Naive thymus-derived CD4-positive, alpha-beta T cell (primary cell): ENCODE results near the gene CD276. TPM values are rescaled to one million over a fixed set of nuclear protein-coding genes. Genes with fewer than 3 reads are reported as not detected.

Source experiments
- ATAC-seq: fragments of 150-1000 bp; cut with Tn5 transposase; 2 replicates; pipeline ENCODE4 v1.10.0; 2021; ENCODE audit warnings: mild to moderate bottlenecking, moderate library complexity
- CTCF ChIA-PET: fragments of 350-600 bp; sonication (Branson Sonifier 250); formaldehyde crosslinking; loops from one replicate; lab custom pipeline; 2021; ENCODE audit warnings: antibody characterized with exemption; lab: Charles Lee
- POLR2A ChIA-PET: fragments of 350-600 bp; sonication (Branson Sonifier 250); formaldehyde crosslinking; loops from one replicate; lab custom pipeline; 2021; ENCODE audit warnings: antibody characterized with exemption, inconsistent platforms; lab: Charles Lee
- DNase-seq, 9 donors: peaks; one replicate each; pipeline versions ENCODE4 v3.0.0 to v3.0.0-alpha.2; 2020 to 2022; ENCODE audit warnings: mixed read lengths in 1 of 9
- H3K27ac ChIP-seq: one replicate; pipeline ENCODE4 v1.7.0; 2013; ENCODE audit warnings: mild to moderate bottlenecking, low read depth, low read length, moderate library complexity
- H3K27me3 ChIP-seq, 2 donors: one replicate each; pipeline ENCODE4 v1.7.0; 2013; ENCODE audit warnings: low read length in 2 of 2, mild to moderate bottlenecking in 2 of 2, moderate library complexity in 2 of 2; ENCODE audit not compliant: control insufficient read depth in 2 of 2, insufficient read depth in 2 of 2
- H3K36me3 ChIP-seq, 3 experiments: 1 replicate in 2 of 3; 2 replicates in 1 of 3; pipeline ENCODE4 v1.7.0; 2013; ENCODE audit warnings: low read length in 3 of 3, mild to moderate bottlenecking in 3 of 3, moderate library complexity in 1 of 3; ENCODE audit not compliant: insufficient read depth in 3 of 3, control insufficient read depth in 2 of 3
- H3K4me1 ChIP-seq, 2 donors: one replicate each; pipeline ENCODE4 v1.7.0; 2013; ENCODE audit warnings: low read length in 2 of 2, mild to moderate bottlenecking in 2 of 2, moderate library complexity in 1 of 2; ENCODE audit not compliant: control insufficient read depth in 2 of 2, insufficient read depth in 2 of 2
- H3K4me3 ChIP-seq: 2 replicates; pipeline ENCODE4 v1.7.0; 2013; ENCODE audit warnings: mild to moderate bottlenecking, low read length
- H3K9me3 ChIP-seq, 3 experiments: 1 replicate in 2 of 3; 2 replicates in 1 of 3; pipeline ENCODE4 v1.7.0; 2013; ENCODE audit warnings: low read length in 3 of 3; ENCODE audit not compliant: control insufficient read depth in 2 of 3
- H3K27ac Mint-ChIP-seq, 9 donors: one replicate each; pipeline ENCODE4 v1.8.0; 2020 to 2022; ENCODE audit warnings: mixed read lengths in 9 of 9, mild to moderate bottlenecking in 8 of 9, moderate library complexity in 5 of 9, inconsistent platforms in 2 of 9
- H3K27me3 Mint-ChIP-seq, 5 donors: one replicate each; pipeline ENCODE4 v1.8.0; 2021 to 2022; ENCODE audit warnings: mixed read lengths in 5 of 5, mild to moderate bottlenecking in 1 of 5
- H3K36me3 Mint-ChIP-seq, 5 donors: one replicate each; pipeline ENCODE4 v1.8.0; 2020 to 2022; ENCODE audit warnings: mixed read lengths in 5 of 5, mild to moderate bottlenecking in 3 of 5, inconsistent platforms in 1 of 5
- H3K4me1 Mint-ChIP-seq, 7 donors: one replicate each; pipeline ENCODE4 v1.8.0; 2020 to 2022; ENCODE audit warnings: mixed read lengths in 7 of 7, mild to moderate bottlenecking in 3 of 7, inconsistent platforms in 1 of 7
- H3K4me3 Mint-ChIP-seq, 10 donors: one replicate each; pipeline ENCODE4 v1.8.0; 2020 to 2022; ENCODE audit warnings: mild to moderate bottlenecking in 10 of 10, mixed read lengths in 10 of 10, moderate library complexity in 6 of 10, inconsistent platforms in 2 of 10
- H3K9me3 Mint-ChIP-seq, 11 donors: one replicate each; pipeline ENCODE4 v1.8.0; 2020 to 2022; ENCODE audit warnings: mixed read lengths in 11 of 11, mild to moderate bottlenecking in 4 of 11, inconsistent platforms in 1 of 11, moderate library complexity in 1 of 11
- intact Hi-C, 2 donors: fragments of 100-400 bp; cut with micrococcal nuclease; formaldehyde crosslinking; loops; one replicate each; pipeline ENCODE4 v1.15.1; 2023
- polyA plus RNA-seq, 2 donors: library from polyadenylated mRNA; unstranded; fragments of 300-500 nt; fragmentation: Illumina TruSeq; gene quantifications; one replicate each; pipeline ENCODE4 v1.2.3, GENCODE V29; 2021
- total RNA-seq, 6 experiments: library from RNA in 5 of 6; stranded (reverse) in 5 of 6; gene quantifications; 1 replicate in 5 of 6; 2 replicates in 1 of 6; pipeline ENCODE4 v1.2.3 and lab custom pipeline; 2021 to 2026

CD276 gene
- total and polyA plus RNA-seq, 7 experiments from 2014 or later, result 0.76 to 2.7 (median 1.9) TPM; not detected in 4

DNA sequence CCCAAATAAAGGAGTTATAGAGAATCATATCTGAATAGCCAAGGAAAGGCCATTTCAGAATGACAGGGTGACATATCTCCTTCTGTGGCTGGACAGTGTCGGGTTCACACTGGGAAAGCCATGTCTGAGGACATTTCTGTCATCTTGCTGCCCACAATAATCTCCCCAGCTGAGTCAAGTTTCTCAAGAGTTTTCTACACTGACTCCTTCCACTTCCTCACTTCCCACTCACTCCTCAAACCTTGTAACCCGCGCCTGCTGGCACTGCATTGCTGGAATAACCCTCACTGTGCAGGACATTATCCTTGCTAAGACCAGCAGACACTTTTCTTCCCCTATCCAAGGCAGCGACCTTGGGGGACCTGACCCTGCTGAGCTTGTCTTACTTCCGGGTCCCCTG is 74.3 kb downstream of the CD276 start:
- intact Hi-C loops, result no loop called here
- H3K27me3 Mint-ChIP-seq, result peaks cover 28 to 35% (median 33%) of the 10 kb centered on the region in 5 donors
- no peaks in the 10 kb centered on the region for H3K36me3 ChIP-seq
- POLR2A ChIA-PET, result no interaction called here
- H3K4me3 Mint-ChIP-seq, result no peak overlapping the region
- H3K36me3 Mint-ChIP-seq, result peaks cover 0 to 5% (median 0%) of the 10 kb centered on the region in 5 donors
- no peak for ATAC-seq
- no peak for DNase-seq
- peaks cover 0 to 4% (median 0%) of the 10 kb centered on the region in 7 donors for H3K4me1 Mint-ChIP-seq
- H3K27ac Mint-ChIP-seq, result no peak overlapping the region
- H3K4me1 ChIP-seq, result no peaks in the 10 kb centered on the region
- no peaks in the 10 kb centered on the region for H3K9me3 ChIP-seq
- peaks cover 0 to 3% (median 0%) of the 10 kb centered on the region in 11 donors for H3K9me3 Mint-ChIP-seq
- CTCF ChIA-PET, result interaction anchor here (0.7 kb wide), 1 partner anchor 12 kb away, joined by 3 read pairs; no protein-coding TSS in a partner anchor
- H3K4me3 ChIP-seq, result no peak overlapping the region
- no peak overlapping the region for H3K27ac ChIP-seq
- H3K27me3 ChIP-seq, result peaks cover 0 to 6% of the 10 kb centered on the region in 2 donors

DNA sequence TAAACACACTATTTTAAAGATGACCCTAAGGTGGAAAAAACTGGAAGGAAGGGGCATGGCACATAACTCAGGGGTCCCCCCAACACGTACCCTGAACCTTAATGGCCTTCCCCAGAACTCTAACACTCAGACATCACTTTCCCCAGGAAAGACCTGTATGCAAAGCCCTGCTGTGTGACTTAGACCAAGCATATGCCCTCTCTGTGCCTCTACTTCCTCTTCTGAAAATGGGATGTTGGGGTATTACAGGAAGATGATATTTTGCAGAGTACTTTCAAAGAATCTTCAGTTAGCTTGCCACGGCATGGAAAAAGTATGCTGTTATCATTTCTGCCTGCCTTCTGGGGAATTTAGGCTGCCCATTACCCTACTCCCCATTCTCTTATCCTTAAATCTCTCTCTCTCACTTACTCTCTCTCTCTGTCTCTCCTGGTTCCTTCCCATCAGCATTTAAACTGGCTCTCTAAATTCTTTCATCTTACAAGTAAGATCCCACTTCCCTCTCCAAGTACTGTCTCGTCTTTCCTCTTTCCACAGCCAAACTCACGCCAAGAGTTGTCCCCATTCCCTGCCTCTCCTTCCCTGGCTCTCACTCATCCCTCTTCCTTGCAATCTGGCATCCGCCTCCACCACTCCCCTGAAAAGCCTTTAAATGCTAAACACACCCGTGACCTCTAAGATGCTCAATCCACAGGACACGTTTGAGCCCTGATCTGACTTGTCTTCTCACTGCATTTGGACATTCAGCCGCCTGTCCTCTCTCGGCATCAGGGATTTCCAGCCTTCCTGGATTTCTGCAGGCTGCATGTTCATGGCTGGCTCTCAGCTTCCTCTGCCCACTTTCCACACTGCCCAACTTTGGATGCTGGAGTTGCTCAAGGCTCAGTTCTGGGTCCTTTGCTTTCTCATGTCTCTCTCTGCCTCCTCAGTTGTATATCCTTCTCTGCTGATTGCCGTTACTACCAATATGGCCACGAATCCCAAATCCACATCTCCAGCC is 76.4 kb downstream of the CD276 start:
- Mint-ChIP-seq H3K27ac (no peak overlapping the region), H3K9me3 (no peaks in the 10 kb centered on the region), H3K27me3 (peaks cover 9 to 24% (median 17%) of the 10 kb centered on the region in 5 donors)

DNA sequence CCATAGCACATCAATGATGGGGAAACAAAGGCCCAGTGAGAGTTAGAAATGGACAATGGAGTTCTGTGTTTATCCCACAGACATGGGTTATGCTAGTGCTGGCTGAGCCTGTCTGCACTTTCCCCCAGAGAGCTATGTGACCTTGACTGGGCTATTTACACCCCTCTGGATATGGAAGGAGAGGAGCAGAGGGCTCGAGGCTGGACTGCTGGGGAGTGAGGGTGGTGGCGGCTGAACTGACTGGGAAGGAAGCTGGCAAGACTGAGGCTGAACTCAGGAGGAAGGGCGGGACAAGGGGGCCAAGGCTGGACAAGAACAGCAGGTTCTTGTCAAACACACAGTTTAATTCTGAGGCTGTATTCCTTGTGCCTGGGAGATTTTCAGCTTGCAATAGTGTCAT is 79.7 kb downstream of the CD276 start:
- ChIA-PET CTCF (no interaction called here), POLR2A (no interaction called here)
- Histone ChIP-seq H3K36me3 (no peaks in the 10 kb centered on the region), H3K4me1 (no peaks in the 10 kb centered on the region), H3K27ac (no peak overlapping the region), H3K27me3 (no peaks in the 10 kb centered on the region), H3K4me3 (no peak overlapping the region), H3K9me3 (no peaks in the 10 kb centered on the region)
- intact Hi-C loops, result no loop called here
- Mint-ChIP-seq H3K27me3 (peaks cover 9 to 19% (median 11%) of the 10 kb centered on the region in 5 donors), H3K4me1 (no peaks in the 10 kb centered on the region), H3K9me3 (peaks cover 0 to 2% (median 0%) of the 10 kb centered on the region in 11 donors), H3K36me3 (peaks cover 0 to 3% (median 0%) of the 10 kb centered on the region in 5 donors), H3K4me3 (no peak overlapping the region), H3K27ac (no peak overlapping the region)
- no peak for DNase-seq
- ATAC-seq, result no peak

More for the DNA sequence above, 76.4 kb downstream of the CD276 start:
- Mint-ChIP-seq H3K4me3 (no peak overlapping the region), H3K4me1 (no peaks in the 10 kb centered on the region), H3K36me3 (no peaks in the 10 kb centered on the region)
- ChIA-PET CTCF (no interaction called here), POLR2A (no interaction called here)
- peaks cover 0 to 5% of the 10 kb centered on the region in 2 donors for H3K27me3 ChIP-seq
- H3K9me3 ChIP-seq, result no peaks in the 10 kb centered on the region
- H3K36me3 ChIP-seq, result no peaks in the 10 kb centered on the region
- ATAC-seq, result no peak
- no peaks in the 10 kb centered on the region for H3K4me1 ChIP-seq
- no peak overlapping the region for H3K27ac ChIP-seq
- no peak overlapping the region for H3K4me3 ChIP-seq
- intact Hi-C loops, result no loop called here
- DNase-seq, result no peak

Other genes starting within 250 kb of the CD276 start
- gene REC114, start 241.2 kb upstream of the CD276 start, total RNA-seq, result not detected
- gene REC114, start 241.2 kb upstream of the CD276 start, polyA plus RNA-seq, result not detected
- 10 to 100 TPM; 26.8 to 48.2 (median 42.6) TPM for gene NPTN, start 51.0 kb upstream of the CD276 start, total RNA-seq
- gene NPTN, start 51.0 kb upstream of the CD276 start, polyA plus RNA-seq, result 10 to 100 TPM; 35.3 to 51.9 TPM
- gene INSYN1, start 69.0 kb downstream of the CD276 start, total RNA-seq, result not detected
- not detected for gene INSYN1, start 69.0 kb downstream of the CD276 start, polyA plus RNA-seq
- gene TBC1D21, start 189.2 kb downstream of the CD276 start, total RNA-seq, result not detected
- not detected for gene TBC1D21, start 189.2 kb downstream of the CD276 start, polyA plus RNA-seq
- gene LOXL1, start 242.1 kb downstream of the CD276 start, total RNA-seq, result 1 to 10 TPM in 3 of 5 experiments, under 1 TPM in 2; 0.49 to 2.2 (median 1.0) TPM
- 1 to 10 TPM; 1.3 to 2.3 TPM for gene LOXL1, start 242.1 kb downstream of the CD276 start, polyA plus RNA-seq